ENCODE measurements around the gene FAM149A.

DNA sequence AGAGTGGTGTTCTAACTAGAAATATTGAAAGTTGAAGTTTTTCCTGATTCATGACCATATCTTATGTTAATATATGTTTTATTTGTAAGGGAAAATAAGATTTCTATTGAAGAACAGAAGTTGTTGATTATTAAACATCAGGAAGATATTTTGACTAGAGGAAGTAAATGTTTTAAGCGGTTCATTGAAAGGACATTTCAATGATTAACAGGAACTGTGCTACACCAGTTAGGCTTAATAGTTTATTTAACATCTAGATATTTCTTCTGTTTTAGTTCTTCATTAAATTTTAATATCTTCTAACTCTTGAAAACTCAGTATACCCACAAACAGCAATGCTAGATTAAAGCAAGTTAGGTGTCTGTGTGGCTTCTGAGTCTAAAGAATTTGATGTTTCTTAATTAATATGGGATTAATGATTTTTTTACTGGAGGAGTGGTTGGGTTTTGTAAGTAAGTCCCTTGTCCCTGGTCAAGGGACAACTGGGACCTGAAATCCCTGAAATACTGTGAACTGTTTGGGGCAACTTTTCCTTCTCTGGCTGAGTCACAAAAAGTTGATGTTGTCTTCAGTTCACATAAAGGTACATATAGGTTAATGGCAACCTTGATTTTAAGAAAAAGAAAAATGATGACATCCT lies 44.0 kb downstream of the FAM149A start:
- no peak for TF ChIP-seq CTCF (IDR thresholded peaks at IDR 0.05 in 8 of 11, conservative IDR thresholded peaks at IDR 0.05 in 3 of 11)
- TF ChIP-seq POLR2A (IDR thresholded peaks at IDR 0.05): no peak
- no peak for TF ChIP-seq POLR2AphosphoS5 (IDR thresholded peaks at IDR 0.05)

Data from spleen (tissue), 7 donors.